GM19239 (cell line): ENCODE data around the gene TNP1.

ENCODE experiments used
- DNase-seq: peaks from one replicate; pipeline ENCODE4 v3.0.0; 2011; ENCODE audit warnings: low spot score; ENCODE audit not compliant: insufficient read length
- FAIRE-seq: peaks from 2 replicates; lab custom pipeline; 2011; peaks lifted over from hg19 to GRCh38; lab: Jason Lieb, UNC

The TNP1 gene

DNA sequence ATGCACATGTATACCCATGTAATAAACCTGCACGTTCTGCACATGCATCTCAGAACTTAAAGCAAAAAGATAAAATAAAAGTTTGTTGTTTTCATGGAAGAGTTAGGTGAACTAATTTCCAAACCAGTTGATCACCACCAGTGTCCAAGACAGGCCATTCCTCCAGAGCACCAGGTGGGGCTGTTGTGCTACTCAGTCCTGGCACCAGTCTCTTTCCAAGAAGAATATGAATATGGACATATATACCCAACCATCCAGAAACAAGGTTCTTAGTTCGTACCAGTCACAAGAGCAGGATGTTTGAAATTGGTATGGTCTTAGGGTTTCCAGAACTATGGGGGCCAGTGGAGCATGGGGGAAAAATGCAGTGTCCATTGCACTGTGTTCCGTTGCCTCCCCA, 17.2 kb upstream of the TNP1 start:
- no peak for FAIRE-seq
- no peak for DNase-seq

DNA sequence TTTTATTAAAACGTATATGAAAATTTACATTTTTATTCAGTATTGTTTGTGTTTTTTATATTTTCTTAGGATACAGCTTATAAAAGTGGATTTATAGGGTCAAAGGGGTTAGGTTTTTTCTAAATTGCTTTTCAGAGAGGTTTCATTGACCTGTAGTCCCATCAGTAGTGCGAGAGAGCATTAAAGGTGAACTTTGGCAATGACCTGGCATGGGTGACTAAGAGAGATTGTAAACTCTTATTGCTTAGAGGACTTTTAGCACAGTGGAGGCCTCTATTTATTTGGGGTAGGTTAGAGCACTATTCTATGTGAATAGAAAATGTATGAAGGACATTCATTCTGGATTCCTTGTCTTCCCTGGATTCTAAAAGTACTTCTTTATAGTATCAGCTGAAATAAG, 16.0 kb upstream of the TNP1 start:
- FAIRE-seq: no peak
- DNase-seq: no peak

- DNase-seq (no peak), FAIRE-seq (no peak)
Observed at GRCh38 chr2:216873573-216873972, 13.7 kb upstream of the TNP1 start.

DNA sequence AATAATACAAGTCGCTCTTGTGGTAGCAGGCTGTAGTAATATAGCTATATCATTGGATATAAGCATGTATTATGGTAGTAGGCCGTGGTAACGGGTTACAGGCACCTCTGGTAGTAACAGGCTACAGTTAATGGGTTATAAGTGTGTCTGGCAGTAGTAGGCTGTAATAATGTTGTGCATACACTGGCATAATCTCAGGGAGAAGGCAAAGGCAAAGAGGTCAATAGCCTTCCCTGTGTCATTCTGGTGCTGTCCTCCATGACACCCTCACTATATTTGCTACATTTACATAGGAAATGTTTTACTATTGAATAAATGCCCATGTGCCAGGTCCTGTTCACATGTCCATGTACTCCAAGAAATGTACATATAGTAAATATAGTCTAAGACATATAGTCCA, 12.8 kb upstream of the TNP1 start:
- FAIRE-seq: no peak
- no peak for DNase-seq

GRCh38 chr2:216872040-216872439, 12.2 kb upstream of the TNP1 start:
- DNase-seq (no peak), FAIRE-seq (no peak)

DNA sequence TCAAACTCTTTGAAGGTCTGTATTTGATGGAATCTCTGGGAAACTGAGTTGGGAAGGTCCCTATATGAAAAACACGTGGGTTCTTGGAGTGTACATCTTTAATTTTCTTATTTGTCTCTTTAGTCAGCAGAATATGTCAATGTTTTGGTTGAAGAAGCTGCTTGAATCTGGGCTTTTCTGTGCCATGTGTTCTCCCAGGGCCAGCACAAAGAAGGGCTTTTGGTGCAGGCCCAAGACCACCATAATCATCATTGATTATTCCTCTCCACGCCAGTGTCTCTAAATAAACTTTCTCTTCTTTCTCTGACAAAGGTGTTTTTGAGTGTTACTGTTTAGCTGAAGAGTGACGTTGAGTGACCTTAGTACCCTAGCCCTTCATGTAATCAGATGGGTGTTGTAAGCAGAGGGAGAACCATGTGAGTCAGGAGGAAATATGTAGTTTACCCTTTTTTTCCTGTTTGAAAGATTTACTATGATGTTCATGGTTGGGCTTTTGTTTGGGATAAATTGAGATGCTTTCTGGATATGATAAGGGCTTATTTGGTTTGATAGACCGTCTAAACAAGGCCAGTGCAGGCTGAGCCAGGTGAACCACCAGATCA, 11.6 kb upstream of the TNP1 start:
- DNase-seq (no peak), FAIRE-seq (no peak)

DNA sequence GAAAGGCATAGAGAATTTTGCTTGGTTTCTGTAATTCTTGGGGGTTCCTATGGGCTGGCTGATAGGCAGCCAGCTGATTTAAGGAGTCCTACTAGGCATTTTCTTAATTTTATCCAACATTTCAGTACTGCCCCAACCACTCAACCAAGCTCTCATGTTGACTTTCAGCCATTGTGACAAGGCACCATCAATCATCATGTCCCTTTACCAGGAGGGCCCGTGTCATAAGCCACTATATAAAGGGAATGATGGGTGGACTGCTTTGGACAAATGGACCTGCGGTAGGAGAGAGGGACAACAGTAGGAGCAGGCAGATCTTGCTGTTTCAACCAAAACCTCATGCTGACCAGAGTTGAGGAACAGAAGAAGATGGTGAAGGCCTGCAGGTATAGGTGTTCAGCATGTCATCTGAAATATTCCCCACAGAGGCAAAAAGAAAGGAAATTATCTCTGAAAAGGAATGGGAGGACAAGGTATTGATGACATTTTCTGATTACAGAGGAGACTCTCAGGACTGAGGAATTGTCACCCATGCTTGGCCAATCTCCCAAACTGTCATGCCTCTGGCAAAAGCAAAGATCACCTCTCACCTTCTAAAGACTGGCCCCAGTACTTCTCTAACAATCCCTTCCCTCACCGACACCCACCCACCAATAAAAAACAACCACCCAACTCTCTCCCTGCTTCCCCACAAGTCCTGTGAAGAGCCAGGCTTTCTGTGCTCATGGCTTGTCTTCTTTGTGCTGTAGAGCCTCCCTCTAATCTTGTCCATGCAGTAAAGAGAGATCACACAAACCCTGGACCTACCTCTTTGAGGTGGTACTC, 10.9 kb upstream of the TNP1 start:
- DNase-seq (no peak), FAIRE-seq (no peak)

GRCh38 chr2:216866515-216867095, 6.7 kb upstream of the TNP1 start:
- no peak for FAIRE-seq
- no peak for DNase-seq

DNA sequence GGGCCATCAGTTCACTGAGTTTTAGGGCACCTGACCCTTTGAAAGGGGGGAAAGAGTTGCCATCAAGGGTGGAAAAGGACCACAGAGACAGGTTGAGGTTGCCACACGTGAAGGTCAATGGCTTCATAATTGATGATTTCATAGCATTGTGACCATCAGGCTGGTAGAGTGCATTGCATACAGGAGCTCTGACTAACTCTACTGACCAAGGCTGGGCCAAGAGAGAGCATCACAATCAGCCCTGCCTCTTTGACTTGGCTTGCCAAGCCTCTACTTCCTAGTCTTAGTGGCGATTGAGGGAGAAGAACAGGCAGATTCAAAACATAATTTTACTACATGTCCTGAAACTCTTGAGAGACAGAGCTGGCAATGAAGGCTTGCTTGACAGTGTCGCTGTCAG, 5.8 kb upstream of the TNP1 start:
- FAIRE-seq: no peak
- no peak for DNase-seq

DNA sequence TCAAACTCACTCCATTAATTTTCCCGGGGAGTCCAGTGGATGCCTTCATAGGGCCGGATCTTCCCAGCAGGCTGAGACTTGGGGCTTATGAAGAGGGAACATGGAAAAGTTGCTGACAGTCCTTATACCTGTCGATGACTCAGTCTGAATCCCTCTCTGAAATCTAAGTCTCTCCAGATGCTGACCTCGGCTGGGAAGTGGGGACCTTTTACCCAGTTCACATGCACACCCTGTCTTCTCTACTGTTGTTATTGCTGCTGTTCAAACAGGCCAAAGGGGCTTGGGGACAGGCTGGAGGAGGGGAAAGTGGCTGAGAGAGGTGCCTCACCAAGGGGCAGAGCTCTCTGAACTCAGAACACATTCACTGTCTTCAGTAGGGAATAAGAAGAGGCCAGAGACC, 4.1 kb upstream of the TNP1 start:
- FAIRE-seq (no peak), DNase-seq (no peak)

GRCh38 chr2:216862628-216863398, 2.9 kb upstream of the TNP1 start:
- FAIRE-seq (no peak), DNase-seq (no peak)

DNA sequence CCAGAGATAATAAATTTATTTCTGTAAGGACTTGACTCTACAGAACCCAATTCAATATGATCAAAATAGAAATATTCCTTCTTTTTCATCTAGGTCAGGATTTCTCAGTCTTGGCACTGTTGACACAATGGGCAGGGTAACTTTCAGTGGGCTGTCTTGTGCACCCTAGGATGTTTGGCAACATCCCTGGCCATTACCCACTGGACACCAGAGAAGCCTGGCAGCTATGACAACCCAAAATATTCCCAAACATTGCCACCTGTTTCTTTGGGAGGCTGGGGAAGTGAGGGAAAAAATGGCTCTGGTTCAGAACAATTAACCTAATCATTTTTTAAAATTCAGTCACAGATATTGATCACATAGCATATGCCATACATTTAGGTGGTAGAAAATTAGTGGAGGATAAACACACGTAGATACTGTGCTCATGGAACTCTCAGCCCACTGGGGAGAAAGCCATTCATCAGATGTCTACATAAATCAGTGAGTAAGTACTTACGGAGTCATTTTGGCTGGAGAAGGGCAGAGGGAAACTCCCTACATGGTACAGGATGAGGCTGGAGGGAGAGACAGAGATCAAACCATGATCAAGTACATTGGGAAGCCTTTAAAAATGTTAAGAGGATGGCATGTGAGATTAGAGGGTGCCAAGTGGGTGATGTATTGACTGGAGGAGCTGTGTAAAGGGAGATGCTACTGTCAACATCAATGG, 718 bp upstream of the TNP1 start:
- FAIRE-seq (no peak), DNase-seq (no peak)

GRCh38 chr2:216858312-216858711, 1.6 kb downstream of the TNP1 start:
- FAIRE-seq (no peak), DNase-seq (no peak)

GRCh38 chr2:216857131-216857550, 2.7 kb downstream of the TNP1 start:
- FAIRE-seq (no peak), DNase-seq (no peak)

GRCh38 chr2:216856406-216857065, 3.3 kb downstream of the TNP1 start:
- FAIRE-seq: no peak
- DNase-seq: no peak

DNA sequence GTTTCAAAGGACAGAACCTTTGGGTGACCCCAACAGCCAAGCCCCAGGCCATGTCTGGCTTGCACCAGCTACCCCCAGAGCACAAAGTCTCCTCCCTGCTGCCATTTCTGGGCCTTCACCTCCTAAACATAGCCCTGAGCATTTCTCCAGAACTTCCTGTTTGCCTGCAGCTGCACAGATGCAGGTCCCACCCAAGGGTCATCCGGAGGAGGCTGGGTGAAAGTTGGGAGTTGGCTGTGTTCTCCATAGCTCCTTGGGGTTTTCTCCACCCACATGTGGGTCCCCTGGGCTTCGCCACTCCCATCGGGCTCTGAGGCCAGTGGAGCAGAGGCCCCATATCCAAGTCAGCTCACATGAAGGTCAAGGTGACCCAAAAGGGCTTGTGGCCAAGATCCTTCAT, 4.3 kb downstream of the TNP1 start:
- FAIRE-seq: no peak
- no peak for DNase-seq

DNA sequence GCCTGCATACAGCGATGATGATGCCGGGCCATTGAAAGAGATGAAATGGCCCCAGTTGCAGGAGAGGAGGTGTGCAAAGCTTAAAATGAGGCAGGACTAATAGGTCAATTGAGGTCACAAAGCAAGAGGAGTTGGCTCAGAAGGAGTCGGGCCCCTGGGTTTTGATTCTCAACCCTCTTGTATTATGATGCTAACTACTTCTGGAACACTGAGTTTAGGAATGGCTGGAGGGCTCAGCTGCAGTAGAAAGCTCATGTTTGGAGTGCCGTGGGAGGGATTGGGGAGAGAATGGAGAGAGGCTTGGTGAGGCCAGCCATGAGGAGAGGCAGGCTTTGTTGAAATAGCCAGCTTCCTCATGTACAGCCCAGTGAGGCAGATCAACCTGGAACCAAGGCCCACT, 4.8 kb downstream of the TNP1 start:
- no peak for DNase-seq
- FAIRE-seq: no peak

GRCh38 chr2:216851486-216852090, 8.3 kb downstream of the TNP1 start:
- FAIRE-seq (no peak), DNase-seq (no peak)

GRCh38 chr2:216850665-216851322, 9.1 kb downstream of the TNP1 start:
- no peak for FAIRE-seq
- no peak for DNase-seq
